ENCODE measurements around the gene CD46.

Gene CD46

GRCh38 chr1:207815466-207815865 is 63.6 kb downstream of the CD46 start:
- DNase-seq (ENCODE audit: low spot score), result no peak
- no peak for TF ChIP-seq CTCF (IDR thresholded peaks at IDR 0.05; ENCODE audit: extremely low read depth, missing control alignments)

- no peak for TF ChIP-seq CTCF (IDR thresholded peaks at IDR 0.05; ENCODE audit: extremely low read depth, missing control alignments)
- no peak for DNase-seq (ENCODE audit: low spot score)
These were observed 64.0 kb downstream of the CD46 start for GRCh38 chr1:207815913-207816291.

GRCh38 chr1:207817166-207817565 is 65.3 kb downstream of the CD46 start:
- no peak for TF ChIP-seq CTCF (IDR thresholded peaks at IDR 0.05; ENCODE audit: extremely low read depth, missing control alignments)
- DNase-seq (ENCODE audit: low spot score), result no peak

GRCh38 chr1:207817778-207818751 is 66.2 kb downstream of the CD46 start:
- DNase-seq (ENCODE audit: low spot score), result no peak
- no peak for TF ChIP-seq CTCF (IDR thresholded peaks at IDR 0.05; ENCODE audit: extremely low read depth, missing control alignments)

- TF ChIP-seq CTCF (IDR thresholded peaks at IDR 0.05; ENCODE audit: extremely low read depth, missing control alignments), result no peak
- DNase-seq (ENCODE audit: low spot score), result no peak
These were observed 67.2 kb downstream of the CD46 start for GRCh38 chr1:207818971-207819451.

- no peak for DNase-seq (ENCODE audit: low spot score)
- no peak for TF ChIP-seq CTCF (IDR thresholded peaks at IDR 0.05; ENCODE audit: extremely low read depth, missing control alignments)
These were observed 69.0 kb downstream of the CD46 start for GRCh38 chr1:207820568-207821463.
